ENCODE measurements around the gene MEIOC. TPM values are rescaled to one million over a fixed set of nuclear protein-coding genes. Genes with fewer than 3 reads are reported as not detected.

The MEIOC gene
- total and polyA plus RNA-seq, 2 of the 4 experiments (the other 2 are of a cell fraction), result 0.27 to 0.36 TPM

DNA sequence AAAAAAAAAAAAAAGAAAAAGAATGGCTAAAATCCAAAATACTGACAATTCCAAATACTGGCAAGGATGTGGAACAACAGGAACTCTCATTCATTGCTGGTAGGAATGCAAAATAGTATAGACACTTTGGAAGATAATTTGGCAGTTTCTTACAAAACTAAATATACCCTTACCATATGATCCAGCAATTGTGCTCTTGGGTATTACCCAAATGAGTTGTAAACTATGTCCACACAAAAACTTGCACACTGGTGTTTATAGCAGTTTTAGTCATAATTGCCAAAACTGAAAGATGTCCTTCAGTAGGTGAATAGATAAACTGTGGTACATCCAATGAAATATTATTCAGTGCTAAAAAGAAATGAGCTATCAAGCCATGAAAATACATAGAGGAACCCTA is 8.5 kb upstream of the MEIOC start:
- POLR2A ChIA-PET (ENCODE audit: unreplicated experiment), result no interaction called here
- in situ Hi-C loops (cut with MboI; ENCODE audit: low sequenced_read_pairs), result loop anchor here (10.0 to 25.0 kb wide), 2 partner anchors 243 to 435 kb away; partner anchors contain the start of gene UBTF

More for the DNA sequence above, 8.5 kb upstream of the MEIOC start:
- no peak for DNase-seq
- BruUV-seq (replicated peaks), result no TSS peak
- Histone ChIP-seq H2AFZ (replicated peaks; ENCODE audit: low read length, poor library complexity) (no peak overlapping the region), H3K9me1 (ENCODE audit: insufficient read depth, low read length) (no peaks in the 10 kb centered on the region), H2AK5ac (ENCODE audit: low read depth, low read length) (no peak overlapping the region), H3K9me3 (ENCODE audit: control insufficient read depth, insufficient read depth, low read length) (no peaks in the 10 kb centered on the region), H3K14ac (replicated peaks; ENCODE audit: low read depth, low read length) (no peak overlapping the region), H3K18ac (ENCODE audit: low read depth, low read length) (no peak overlapping the region), H3K79me1 (ENCODE audit: low read depth in 1 of 2, low read length in 2 of 2) (no peaks in the 10 kb centered on the region), H4K20me1 (ENCODE audit: insufficient read depth, low read length) (no peaks in the 10 kb centered on the region), H2BK5ac (ENCODE audit: low read depth, low read length, poor library complexity, severe bottlenecking) (no peak overlapping the region), H3K36me3 (ENCODE audit: control insufficient read depth, insufficient read depth, low read length) (no peaks in the 10 kb centered on the region), H3K27ac (ENCODE audit: insufficient read depth, low read length) (no peak overlapping the region), H4K8ac (ENCODE audit: low read depth in 2 of 2, low read length in 2 of 2) (no peak overlapping the region), H3K9ac (ENCODE audit: low read depth, low read length) (no peak overlapping the region), H4K5ac (ENCODE audit: low read depth, low read length) (no peak overlapping the region), H2AK9ac (replicated peaks; ENCODE audit: low read depth, low read length, poor library complexity) (no peak overlapping the region), H4K91ac (ENCODE audit: insufficient read depth, low read depth, low read length) (no peak overlapping the region), H3K4ac (ENCODE audit: low read depth, low read length) (no peak overlapping the region), H3K4me3 (ENCODE audit: insufficient read depth, low read depth, low read length) (no peak overlapping the region), H3K27me3 (ENCODE audit: control insufficient read depth, insufficient read depth, low read length) (peaks cover 10% of the 10 kb centered on the region), H2BK15ac (ENCODE audit: low read depth, low read length) (no peak overlapping the region), H3K4me1 (ENCODE audit: control insufficient read depth, insufficient read depth, low read length) (no peaks in the 10 kb centered on the region), H2BK20ac (ENCODE audit: low read depth, low read length) (no peak overlapping the region), H3K4me2 (ENCODE audit: low read depth, low read length) (no peak overlapping the region), H3K23ac (ENCODE audit: low read depth, low read length) (no peak overlapping the region), H3K56ac (ENCODE audit: extremely low read depth, insufficient read depth, low read length) (no peak overlapping the region), H2BK120ac (ENCODE audit: low read depth, low read length) (no peak overlapping the region)
- CTCF ChIA-PET, result no interaction called here
- intact Hi-C loops (cut with micrococcal nuclease) (no loop called here), dilution Hi-C loops (cut with HindIII; ENCODE audit: low sequenced_read_pairs, unreplicated experiment) (no loop called here)
- no peak for ATAC-seq (ENCODE audit: low read depth)
- TF ChIP-seq MAZ (IDR thresholded peaks at IDR 0.05; ENCODE audit: borderline replicate concordance, low read depth, low read length), result no peak
- TF ChIP-seq BHLHE40 (IDR thresholded peaks at IDR 0.05; ENCODE audit: low read depth, low read length), result no peak
- TF ChIP-seq, protein P1, sequence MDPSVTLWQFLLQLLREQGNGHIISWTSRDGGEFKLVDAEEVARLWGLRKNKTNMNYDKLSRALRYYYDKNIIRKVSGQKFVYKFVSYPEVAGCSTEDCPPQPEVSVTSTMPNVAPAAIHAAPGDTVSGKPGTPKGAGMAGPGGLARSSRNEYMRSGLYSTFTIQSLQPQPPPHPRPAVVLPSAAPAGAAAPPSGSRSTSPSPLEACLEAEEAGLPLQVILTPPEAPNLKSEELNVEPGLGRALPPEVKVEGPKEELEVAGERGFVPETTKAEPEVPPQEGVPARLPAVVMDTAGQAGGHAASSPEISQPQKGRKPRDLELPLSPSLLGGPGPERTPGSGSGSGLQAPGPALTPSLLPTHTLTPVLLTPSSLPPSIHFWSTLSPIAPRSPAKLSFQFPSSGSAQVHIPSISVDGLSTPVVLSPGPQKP (IDR thresholded peaks at IDR 0.05; ENCODE audit: borderline replicate concordance, low read depth, low read length), result no peak
- TF ChIP-seq NFE2L2 (IDR thresholded peaks at IDR 0.05; ENCODE audit: low read depth, low read length), result no peak
- TF ChIP-seq RCOR1 (IDR thresholded peaks at IDR 0.05; ENCODE audit: insufficient replicate concordance, low read length), result no peak
- no peak for TF ChIP-seq MAFK (IDR thresholded peaks at IDR 0.05; ENCODE audit: low read depth, low read length)
- no peak for TF ChIP-seq CEBPB (IDR thresholded peaks at IDR 0.05; ENCODE audit: low read depth, low read length)
- TF ChIP-seq RAD21 (IDR thresholded peaks at IDR 0.05; ENCODE audit: low read length), result no peak
- TF ChIP-seq, protein P2, sequence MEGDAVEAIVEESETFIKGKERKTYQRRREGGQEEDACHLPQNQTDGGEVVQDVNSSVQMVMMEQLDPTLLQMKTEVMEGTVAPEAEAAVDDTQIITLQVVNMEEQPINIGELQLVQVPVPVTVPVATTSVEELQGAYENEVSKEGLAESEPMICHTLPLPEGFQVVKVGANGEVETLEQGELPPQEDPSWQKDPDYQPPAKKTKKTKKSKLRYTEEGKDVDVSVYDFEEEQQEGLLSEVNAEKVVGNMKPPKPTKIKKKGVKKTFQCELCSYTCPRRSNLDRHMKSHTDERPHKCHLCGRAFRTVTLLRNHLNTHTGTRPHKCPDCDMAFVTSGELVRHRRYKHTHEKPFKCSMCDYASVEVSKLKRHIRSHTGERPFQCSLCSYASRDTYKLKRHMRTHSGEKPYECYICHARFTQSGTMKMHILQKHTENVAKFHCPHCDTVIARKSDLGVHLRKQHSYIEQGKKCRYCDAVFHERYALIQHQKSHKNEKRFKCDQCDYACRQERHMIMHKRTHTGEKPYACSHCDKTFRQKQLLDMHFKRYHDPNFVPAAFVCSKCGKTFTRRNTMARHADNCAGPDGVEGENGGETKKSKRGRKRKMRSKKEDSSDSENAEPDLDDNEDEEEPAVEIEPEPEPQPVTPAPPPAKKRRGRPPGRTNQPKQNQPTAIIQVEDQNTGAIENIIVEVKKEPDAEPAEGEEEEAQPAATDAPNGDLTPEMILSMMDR (conservative IDR thresholded peaks at IDR 0.05; ENCODE audit: low read depth, low read length), result no peak
- TF ChIP-seq CHD1 (IDR thresholded peaks at IDR 0.05; ENCODE audit: low read depth, low read length), result no peak
- TF ChIP-seq FOS (IDR thresholded peaks at IDR 0.05; ENCODE audit: low read depth, low read length), result no peak

Data from IMR-90 (cell line).